Measurements from ENCODE around the gene BUD23.
"Not testable (repeated sequence)": the region's sequence is repeated elsewhere in the genome, so short reads cannot be mapped to it uniquely, and the experiment has no call there.

- TF ChIP-seq POLR2A, CTCF, POLR2AphosphoS5, EP300 (IDR thresholded peaks at IDR 0.05): not testable (repeated sequence)
These were observed 7.3 kb upstream of the BUD23 start for GRCh38 chr7:73676062-73676461.

Measured in stomach (tissue), 4 donors.